Endodermal cell (in vitro differentiated cells): Measurements from ENCODE around the gene ING5. TPM values are rescaled to one million over a fixed set of nuclear protein-coding genes. Genes with fewer than 3 reads are reported as not detected.

Experiments used
- DNase-seq: peaks from one replicate; pipeline ENCODE4 v3.0.0-alpha.2; 2017
- H3K27ac ChIP-seq: 2 replicates; pipeline ENCODE4 v1.5.1; 2013; ENCODE audit warnings: mild to moderate bottlenecking, low read depth, low read length, moderate library complexity
- H3K27me3 ChIP-seq: 2 replicates; pipeline ENCODE4 v1.6.1; 2013; ENCODE audit warnings: mild to moderate bottlenecking, low read length, moderate library complexity; ENCODE audit not compliant: insufficient read depth, control insufficient read depth, poor library complexity, severe bottlenecking
- H3K36me3 ChIP-seq: 2 replicates; pipeline ENCODE4 v1.7.0; 2013; ENCODE audit warnings: mild to moderate bottlenecking, low read length, moderate library complexity; ENCODE audit not compliant: control insufficient read depth, insufficient read depth
- H3K4me1 ChIP-seq: one replicate; pipeline ENCODE4 v1.7.0; 2013; ENCODE audit warnings: low read length; ENCODE audit not compliant: control insufficient read depth, insufficient read depth
- H3K4me3 ChIP-seq: 2 replicates; pipeline ENCODE4 v1.5.1; 2013; ENCODE audit warnings: mild to moderate bottlenecking, low read length, moderate library complexity
- H3K9ac ChIP-seq: 2 replicates; pipeline ENCODE4 v1.6.1; 2013; ENCODE audit warnings: mild to moderate bottlenecking, low read length, moderate library complexity; ENCODE audit not compliant: poor library complexity, severe bottlenecking; ENCODE audit errors: extremely low read depth
- H3K9me3 ChIP-seq: 2 replicates; pipeline ENCODE4 v1.6.1; 2013; ENCODE audit warnings: mild to moderate bottlenecking, low read length, moderate library complexity; ENCODE audit not compliant: control insufficient read depth
- H3K27ac Mint-ChIP-seq: 2 replicates; pipeline ENCODE4 v1.8.0; 2020; ENCODE audit warnings: mixed read lengths
- H3K27me3 Mint-ChIP-seq: 2 replicates; pipeline ENCODE4 v1.8.0; 2021; ENCODE audit warnings: mild to moderate bottlenecking, mixed read lengths; ENCODE audit not compliant: insufficient read depth
- H3K36me3 Mint-ChIP-seq: 2 replicates; pipeline ENCODE4 v1.8.0; 2020; ENCODE audit warnings: low read depth, mixed read lengths
- H3K4me1 Mint-ChIP-seq: 2 replicates; pipeline ENCODE4 v1.8.0; 2020; ENCODE audit warnings: mixed read lengths
- H3K4me3 Mint-ChIP-seq: 2 replicates; pipeline ENCODE4 v1.8.0; 2020; ENCODE audit warnings: mild to moderate bottlenecking, moderate library complexity, mixed read lengths
- H3K9me3 Mint-ChIP-seq: 2 replicates; pipeline ENCODE4 v1.8.0; 2020; ENCODE audit warnings: mild to moderate bottlenecking, mixed read lengths
- WGBS, 2 experiments: methylation state at CpG; one replicate each; pipeline versions ENCODE4 v1.1.5 to v1.1.7; 2013; ENCODE audit warnings: missing lambda C conversion rate in 2 of 2, mixed read lengths in 1 of 2; ENCODE audit not compliant: insufficient coverage in 1 of 2, insufficient read length in 1 of 2; 5-methylcytosine and 5-hydroxymethylcytosine counted together
- total RNA-seq, 2 donors: library from RNA; stranded (reverse); fragmentation: NEBNext Ultra II Directional in 1 of 2; extraction: Animal tissue kit (Norgen Biotek cat#: 25700) in 1 of 2; gene quantifications; 2 replicates in 1 of 2; 3 replicates in 1 of 2; pipeline ENCODE4 v1.2.1, GENCODE V29; 2021
- TF ChIP-seq, protein P1 (sequence below): fragments of 200-600 bp; sonication (generic); conservative IDR thresholded peaks from 2 replicates; pipeline ENCODE4 v1.5.0; 2021; ENCODE audit warnings: antibody characterized with exemption, mild to moderate bottlenecking

The ING5 gene
- total RNA-seq, 2 donors from 2014 or later: 44.9 to 53.1 TPM

- H3K9me3 Mint-ChIP-seq: peaks cover 8% of the 10 kb centered on the region
- WGBS, 2 experiments: 87% methylated on average over 9 to 19 of the region's 19 CpGs
- H3K9ac ChIP-seq: no peak overlapping the region
Measured at GRCh38 chr2:241728627-241729026, 26.8 kb downstream of the ING5 start.

DNA sequence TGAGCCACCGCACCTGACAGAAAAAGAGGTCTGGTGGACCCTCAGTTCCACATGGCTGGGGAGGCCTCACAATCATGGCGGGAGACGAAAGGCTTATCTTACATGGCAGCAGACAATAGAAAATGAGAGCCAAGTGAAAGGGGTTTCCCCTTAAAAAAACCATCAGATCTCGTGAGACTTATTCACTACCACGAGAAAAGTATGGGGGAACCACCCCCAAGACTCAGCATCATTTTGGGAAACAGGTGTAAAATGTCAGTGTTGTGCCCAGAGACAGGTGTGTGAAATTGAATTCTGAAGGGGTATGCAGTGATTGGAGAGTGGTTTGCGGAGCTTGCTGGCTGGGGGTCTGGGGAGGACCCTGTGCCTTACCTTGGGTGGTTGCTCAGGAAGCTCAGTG, 28.0 kb downstream of the ING5 start:
- H3K9me3 ChIP-seq: no peaks in the 10 kb centered on the region
- H3K36me3 Mint-ChIP-seq: peaks cover 25% of the 10 kb centered on the region
- H3K27ac Mint-ChIP-seq: no peak overlapping the region
- H3K27me3 ChIP-seq: no peaks in the 10 kb centered on the region
- no peak overlapping the region for H3K9ac ChIP-seq
- H3K27ac ChIP-seq: no peak overlapping the region
- H3K4me1 Mint-ChIP-seq: no peaks in the 10 kb centered on the region
- no peak overlapping the region for H3K4me3 ChIP-seq
- H3K36me3 ChIP-seq: no peaks in the 10 kb centered on the region
- H3K4me3 Mint-ChIP-seq: no peak overlapping the region
- TF ChIP-seq, protein P1, sequence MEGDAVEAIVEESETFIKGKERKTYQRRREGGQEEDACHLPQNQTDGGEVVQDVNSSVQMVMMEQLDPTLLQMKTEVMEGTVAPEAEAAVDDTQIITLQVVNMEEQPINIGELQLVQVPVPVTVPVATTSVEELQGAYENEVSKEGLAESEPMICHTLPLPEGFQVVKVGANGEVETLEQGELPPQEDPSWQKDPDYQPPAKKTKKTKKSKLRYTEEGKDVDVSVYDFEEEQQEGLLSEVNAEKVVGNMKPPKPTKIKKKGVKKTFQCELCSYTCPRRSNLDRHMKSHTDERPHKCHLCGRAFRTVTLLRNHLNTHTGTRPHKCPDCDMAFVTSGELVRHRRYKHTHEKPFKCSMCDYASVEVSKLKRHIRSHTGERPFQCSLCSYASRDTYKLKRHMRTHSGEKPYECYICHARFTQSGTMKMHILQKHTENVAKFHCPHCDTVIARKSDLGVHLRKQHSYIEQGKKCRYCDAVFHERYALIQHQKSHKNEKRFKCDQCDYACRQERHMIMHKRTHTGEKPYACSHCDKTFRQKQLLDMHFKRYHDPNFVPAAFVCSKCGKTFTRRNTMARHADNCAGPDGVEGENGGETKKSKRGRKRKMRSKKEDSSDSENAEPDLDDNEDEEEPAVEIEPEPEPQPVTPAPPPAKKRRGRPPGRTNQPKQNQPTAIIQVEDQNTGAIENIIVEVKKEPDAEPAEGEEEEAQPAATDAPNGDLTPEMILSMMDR: no peak
- 96 to 100% methylated on average over 5 to 6 of the region's 6 CpGs for WGBS, 2 experiments
- peaks cover 9% of the 10 kb centered on the region for H3K27me3 Mint-ChIP-seq
- H3K9me3 Mint-ChIP-seq: no peaks in the 10 kb centered on the region
- DNase-seq: no peak
- H3K4me1 ChIP-seq: no peaks in the 10 kb centered on the region

More at GRCh38 chr2:241728627-241729026, 26.8 kb downstream of the ING5 start:
- Mint-ChIP-seq H3K27ac (no peak overlapping the region), H3K4me3 (no peak overlapping the region), H3K36me3 (peaks cover 38% of the 10 kb centered on the region), H3K4me1 (no peaks in the 10 kb centered on the region), H3K27me3 (peaks cover 5% of the 10 kb centered on the region)
- no peak for DNase-seq
- H3K27me3 ChIP-seq: no peaks in the 10 kb centered on the region
- H3K27ac ChIP-seq: no peak overlapping the region
- TF ChIP-seq, protein P1: no peak
- H3K4me3 ChIP-seq: no peak overlapping the region
- no peaks in the 10 kb centered on the region for H3K4me1 ChIP-seq
- peaks cover 2% of the 10 kb centered on the region for H3K9me3 ChIP-seq
- H3K36me3 ChIP-seq: peaks cover 7% of the 10 kb centered on the region

GRCh38 chr2:241730671-241731293, 28.9 kb downstream of the ING5 start:
- Mint-ChIP-seq H3K27me3 (peaks cover 9% of the 10 kb centered on the region), H3K4me1 (no peaks in the 10 kb centered on the region), H3K36me3 (peaks cover 23% of the 10 kb centered on the region), H3K9me3 (no peaks in the 10 kb centered on the region), H3K27ac (no peak overlapping the region), H3K4me3 (no peak overlapping the region)
- no peaks in the 10 kb centered on the region for H3K4me1 ChIP-seq
- no peaks in the 10 kb centered on the region for H3K27me3 ChIP-seq
- no peaks in the 10 kb centered on the region for H3K36me3 ChIP-seq
- no peaks in the 10 kb centered on the region for H3K9me3 ChIP-seq
- no peak overlapping the region for H3K4me3 ChIP-seq
- no peak overlapping the region for H3K27ac ChIP-seq
- no peak overlapping the region for H3K9ac ChIP-seq
- DNase-seq: no peak
- 88 to 94% methylated on average over 10 to 12 of the region's 12 CpGs for WGBS, 2 experiments
- TF ChIP-seq, protein P1: no peak
